Daoy (cell line): ENCODE data around the gene AIMP1. TPM values are rescaled to one million over a fixed set of nuclear protein-coding genes. Genes with fewer than 3 reads are reported as not detected.

ENCODE experiments used
- total RNA-seq: library from RNA; depleted of rRNA; stranded (reverse); fragments of >200 nt; shearing (Covaris generic); gene quantifications from 2 replicates; pipeline ENCODE4 v1.2.3, GENCODE V29; 2014; rRNA removed

AIMP1 gene
- total RNA-seq, 1 experiment from 2014 or later, result 28.1 TPM

Other genes starting within 250 kb of the AIMP1 start
- 7.3 and 7.8 TPM in 2 replicates for gene TBCK, start 341 bp upstream of the AIMP1 start, total RNA-seq
- not detected in 2 replicates for gene GIMD1, start 52.2 kb downstream of the AIMP1 start, total RNA-seq